NCI-H526 (cell line): Measurements from ENCODE around the gene LRPPRC.
"Not testable (repeated sequence)": the region's sequence is repeated elsewhere in the genome, so short reads cannot be mapped to it uniquely, and the experiment has no call there.

Experiments used
- DNase-seq, 2 experiments: peaks; one replicate each; lab custom pipeline; 2025; lab: John Stamatoyannopoulos, UW

Gene LRPPRC

DNA sequence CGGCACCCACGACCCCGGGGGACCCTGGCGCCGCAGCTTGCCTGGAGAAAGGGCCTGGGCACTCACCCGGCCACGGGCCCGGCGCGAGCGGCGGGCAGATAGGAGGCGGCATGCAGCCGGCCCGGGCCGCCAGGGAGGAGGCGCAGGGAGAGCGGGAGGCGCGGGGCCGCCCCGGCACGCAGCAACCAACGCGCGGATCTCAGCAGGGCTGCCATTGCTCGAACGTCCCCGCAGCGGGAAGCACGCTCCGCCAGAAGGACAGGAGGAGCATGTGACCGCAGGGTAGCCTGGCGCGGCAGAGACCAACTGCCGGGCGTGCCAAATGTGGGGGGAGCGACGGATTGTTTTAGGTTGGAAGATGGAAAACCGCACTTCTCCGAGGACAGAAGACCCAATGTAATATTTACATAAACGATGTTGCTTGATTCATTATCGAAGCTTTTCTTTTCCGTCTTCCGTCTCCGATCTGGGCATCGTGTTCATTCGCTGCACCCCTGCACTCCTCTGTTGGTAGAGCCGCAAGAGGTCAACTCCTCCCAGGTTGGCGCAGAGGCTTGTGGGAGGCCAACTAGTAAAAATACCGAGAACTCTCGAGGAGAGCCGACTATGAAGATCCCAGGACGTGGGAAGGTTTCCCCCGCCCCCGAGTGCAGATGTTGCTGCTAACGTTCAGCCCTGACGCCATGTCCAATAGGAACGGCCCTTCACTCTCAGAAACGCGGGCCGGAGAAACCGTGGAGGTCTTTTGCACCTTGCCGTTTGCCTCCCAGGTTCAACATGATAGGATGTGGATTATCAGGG, at the start of gene LRPPRC:
Gene LRPPRC (minus strand): TSS at position 257 of the 801 bp plus-strand sequence. CDS start 42 bp downstream, at position 215.
- peak; percentile 90 to 96 for DNase-seq

GRCh38 chr2:44045061-44045460, 49.3 kb upstream of the LRPPRC start:
- DNase-seq, result no peak

DNA sequence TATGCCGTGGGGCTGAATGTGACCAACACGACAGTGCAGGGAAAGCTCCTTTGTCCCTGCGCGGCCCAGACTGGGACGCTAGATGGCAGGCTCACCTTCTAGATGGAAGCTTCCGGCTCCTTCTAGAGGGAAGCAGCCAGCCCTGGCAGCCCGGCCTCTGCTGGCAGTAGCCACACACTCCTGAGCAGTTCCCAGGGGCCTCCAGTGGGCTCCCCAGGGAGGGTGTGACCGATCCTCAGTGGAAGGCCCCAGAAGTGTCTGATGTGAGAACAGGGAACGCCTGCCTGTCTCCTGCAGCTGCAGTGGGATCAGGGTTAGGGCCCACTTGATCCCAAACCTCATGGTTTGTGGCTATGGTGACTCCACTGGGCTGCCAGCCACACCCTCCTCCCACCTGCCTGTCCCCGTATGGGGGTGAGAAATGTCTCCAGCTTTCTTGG, 48.5 kb upstream of the LRPPRC start:
- peak; percentile 71 to 91 for DNase-seq

GRCh38 chr2:44040365-44040764, 44.6 kb upstream of the LRPPRC start:
- no peak for DNase-seq

- no peak for DNase-seq
These were observed 42.5 kb upstream of the LRPPRC start for GRCh38 chr2:44038277-44038676.

DNA sequence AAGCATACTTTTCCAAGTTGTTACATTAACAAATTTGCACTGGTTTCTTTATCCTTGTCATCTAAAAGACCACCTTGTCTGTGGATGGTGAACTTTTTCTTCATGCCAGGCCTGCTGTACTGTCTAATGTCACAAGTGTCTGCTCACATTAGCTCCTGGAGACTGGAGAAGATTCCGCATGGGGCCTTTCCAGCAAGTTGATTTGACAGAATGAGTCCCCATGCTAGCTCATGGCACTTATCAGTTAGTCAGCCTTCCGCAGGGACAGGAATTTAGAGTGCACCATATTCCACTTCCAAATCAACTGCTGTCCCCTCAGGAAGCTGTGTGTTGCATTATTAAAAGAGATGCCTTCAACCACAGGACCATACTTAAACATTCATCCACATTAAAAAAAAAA, 41.4 kb upstream of the LRPPRC start:
- DNase-seq, result no peak

DNA sequence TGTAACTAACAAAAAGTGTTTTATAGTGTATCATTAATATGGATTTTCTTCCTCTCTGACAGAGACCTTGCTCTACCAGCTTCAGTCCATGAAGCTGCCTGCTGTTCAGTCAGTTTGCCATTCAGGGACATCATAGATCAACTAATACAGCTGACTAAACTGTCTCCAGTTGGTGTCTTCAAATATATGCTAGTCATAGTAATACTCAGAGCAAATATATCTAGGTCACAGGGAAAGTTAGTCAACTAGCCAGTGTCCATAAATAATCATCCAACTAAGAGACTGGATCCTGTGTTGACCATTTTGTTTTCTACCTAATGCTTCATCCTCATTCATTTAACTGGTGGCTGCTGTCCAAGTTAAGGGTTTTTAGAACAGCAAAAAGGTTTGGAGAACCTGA, 38.2 kb upstream of the LRPPRC start:
- DNase-seq, result no peak

DNA sequence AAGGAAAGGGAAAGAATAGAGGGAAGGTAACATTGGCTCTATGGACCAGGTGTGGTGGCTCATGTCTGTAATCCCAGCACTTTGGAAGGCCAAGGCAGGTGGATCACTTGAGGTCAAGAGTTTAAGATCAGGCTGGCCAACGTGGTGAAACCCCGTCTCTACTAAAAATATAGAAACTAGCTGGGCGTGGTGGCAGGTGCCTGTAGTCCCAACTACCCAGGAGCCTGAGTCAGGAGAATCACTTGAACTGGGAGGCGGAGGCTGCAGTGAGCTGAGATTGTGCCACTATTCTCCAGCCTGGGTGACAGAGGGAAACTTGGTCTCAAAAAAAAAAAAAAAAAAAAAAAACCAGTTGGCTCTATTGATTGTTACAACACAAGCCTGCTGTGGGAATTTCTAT, 31.3 kb upstream of the LRPPRC start:
- DNase-seq, result not testable (repeated sequence)

- no peak for DNase-seq
These were observed 20.5 kb upstream of the LRPPRC start for GRCh38 chr2:44016282-44016681.

- no peak for DNase-seq
These were observed 19.4 kb upstream of the LRPPRC start for GRCh38 chr2:44015239-44015638.

- DNase-seq, result not testable (repeated sequence)
These were observed 17.4 kb upstream of the LRPPRC start for GRCh38 chr2:44013205-44013604.

GRCh38 chr2:44010266-44010665, 14.5 kb upstream of the LRPPRC start:
- no peak for DNase-seq

- no peak for DNase-seq
These were observed 13.4 kb upstream of the LRPPRC start for GRCh38 chr2:44009136-44009735.

- DNase-seq, result no peak
These were observed 10.1 kb upstream of the LRPPRC start for GRCh38 chr2:44005846-44006245.

DNA sequence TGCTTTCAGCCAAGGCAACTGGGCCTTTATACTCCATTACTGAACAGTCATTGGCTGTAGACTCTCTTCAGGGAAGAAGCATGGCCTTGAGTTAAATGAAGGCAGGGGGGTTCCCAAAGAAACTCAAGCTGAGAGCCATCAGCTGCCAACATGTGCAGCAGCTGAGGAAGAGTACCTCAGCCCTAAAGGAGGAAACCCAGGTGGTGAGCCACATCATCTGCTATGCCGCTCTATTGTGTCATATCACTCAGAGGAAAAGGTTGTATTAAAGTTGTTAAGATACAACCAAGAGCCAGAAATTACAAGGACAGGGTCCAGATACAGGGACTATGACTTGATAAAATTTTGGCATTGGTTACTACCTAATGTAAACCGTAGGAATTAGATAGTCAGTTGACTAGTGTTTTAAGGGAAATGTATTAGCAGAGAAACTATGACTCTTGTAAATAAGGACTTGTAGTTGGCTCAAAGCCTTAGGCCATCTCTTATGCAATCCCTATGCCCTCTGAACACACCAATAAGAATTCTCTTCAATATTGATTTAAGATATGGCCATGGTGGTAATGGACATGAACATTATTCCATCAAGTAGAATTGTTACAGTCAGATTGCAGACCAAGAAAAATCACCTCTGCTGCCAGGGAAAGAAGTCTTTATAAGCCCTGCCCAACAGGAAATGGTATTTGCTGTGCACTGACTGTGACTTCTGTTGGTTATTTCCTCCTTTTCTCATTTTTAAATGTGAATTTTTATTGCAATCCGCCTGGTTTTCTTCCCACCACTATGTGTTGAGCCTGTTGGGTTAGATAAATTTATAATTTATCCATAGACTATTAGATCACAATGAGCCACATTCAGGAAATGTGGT, 9.2 kb upstream of the LRPPRC start:
- no peak for DNase-seq

- DNase-seq, result no peak
These were observed 5.9 kb upstream of the LRPPRC start for GRCh38 chr2:44001716-44002115.

DNA sequence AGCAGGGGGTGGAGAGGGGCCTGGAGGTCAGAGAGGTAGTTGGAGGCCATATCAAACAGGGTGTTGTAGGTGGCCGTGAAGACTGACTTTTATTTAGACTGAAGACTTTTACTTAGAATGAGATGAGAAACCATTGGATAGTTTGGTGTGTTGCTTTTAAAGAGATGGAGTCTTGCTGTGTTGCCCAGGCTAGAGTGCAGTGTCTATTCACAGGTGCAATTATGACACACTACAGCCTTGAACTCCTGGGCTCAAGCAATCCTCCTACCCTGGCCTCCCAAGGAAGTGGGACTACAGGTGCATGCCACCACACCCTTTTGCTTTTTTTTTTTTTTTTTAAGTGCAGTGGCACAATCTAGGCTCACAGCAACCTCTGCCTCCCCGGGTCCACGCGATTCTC, 2.5 kb upstream of the LRPPRC start:
- DNase-seq, result no peak

DNA sequence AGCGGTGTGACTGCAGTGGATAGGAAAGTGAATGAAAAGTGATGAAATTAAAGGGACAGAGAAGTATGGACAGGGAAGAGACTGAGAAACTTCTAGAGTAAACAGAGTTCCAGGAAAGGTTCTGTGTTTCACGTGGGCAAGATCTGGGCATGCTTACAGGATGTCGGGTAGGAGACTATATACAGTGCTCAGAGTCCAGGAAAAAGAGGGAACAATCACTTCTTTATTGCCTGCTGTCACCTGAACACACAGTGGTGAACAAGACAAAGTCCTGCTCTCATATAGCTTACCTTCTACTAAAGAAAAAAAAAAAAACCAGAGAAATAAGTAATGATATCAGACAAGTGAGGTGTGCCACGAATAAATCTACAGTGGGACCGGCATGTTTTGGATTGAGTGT, 2.4 kb downstream of the LRPPRC start:
- DNase-seq, result no peak

DNA sequence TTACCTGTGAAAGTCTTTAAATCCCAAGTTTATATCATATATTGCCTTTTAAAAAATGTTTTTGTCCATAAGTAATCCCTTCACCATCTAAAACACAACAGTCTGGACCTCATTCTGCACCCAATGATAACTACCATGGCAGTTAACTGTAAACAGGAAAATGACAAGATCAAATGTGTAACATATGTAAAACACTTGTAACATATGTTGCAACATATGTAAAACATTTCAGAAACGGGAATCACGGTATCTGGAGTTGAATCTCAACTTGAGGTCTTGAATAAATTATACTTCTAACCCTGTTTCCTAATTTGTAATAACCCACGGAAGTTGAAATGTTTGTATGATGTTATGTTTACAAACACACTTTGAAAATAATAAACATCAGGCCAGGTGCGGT, 6.2 kb downstream of the LRPPRC start:
- no peak for DNase-seq

GRCh38 chr2:43986600-43986999, 9.2 kb downstream of the LRPPRC start:
- DNase-seq, result no peak

DNA sequence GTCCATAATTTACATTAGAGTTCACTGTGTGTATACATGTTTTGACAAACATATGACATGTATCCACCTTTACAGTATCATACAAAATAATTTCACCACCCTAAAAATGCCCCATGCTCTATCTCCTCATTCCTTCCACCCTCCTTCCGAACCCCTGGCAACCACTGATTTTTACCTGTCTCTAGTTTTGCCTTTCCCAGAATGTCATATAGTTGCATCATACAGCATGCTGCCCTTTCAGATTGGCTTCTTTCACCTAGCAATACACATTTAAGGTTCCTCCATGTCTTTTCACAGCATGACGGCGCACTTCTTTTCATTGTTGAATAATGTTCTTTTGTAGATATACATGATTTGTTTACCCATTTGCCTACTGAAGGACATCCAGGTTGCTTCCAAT, 10.4 kb downstream of the LRPPRC start:
- DNase-seq, result no peak

DNA sequence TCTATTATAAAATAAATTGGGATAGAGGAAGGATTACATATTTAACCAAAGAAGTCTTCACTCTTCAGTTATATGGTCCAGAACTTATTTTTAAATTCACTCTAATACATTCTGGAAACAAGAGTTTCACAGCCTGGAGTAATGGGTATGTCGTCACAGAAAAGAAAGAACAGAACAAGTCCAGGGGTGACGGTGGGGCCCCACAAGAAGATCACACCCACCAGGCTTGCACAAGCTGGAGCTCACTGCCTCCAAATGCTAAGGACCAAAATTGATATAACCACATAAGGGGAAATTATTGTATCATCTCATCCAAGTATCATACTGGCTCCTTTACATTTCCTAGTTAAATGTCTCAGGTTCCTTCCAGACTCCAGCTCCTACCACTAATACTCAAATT, 11.3 kb downstream of the LRPPRC start:
- no peak for DNase-seq

DNA sequence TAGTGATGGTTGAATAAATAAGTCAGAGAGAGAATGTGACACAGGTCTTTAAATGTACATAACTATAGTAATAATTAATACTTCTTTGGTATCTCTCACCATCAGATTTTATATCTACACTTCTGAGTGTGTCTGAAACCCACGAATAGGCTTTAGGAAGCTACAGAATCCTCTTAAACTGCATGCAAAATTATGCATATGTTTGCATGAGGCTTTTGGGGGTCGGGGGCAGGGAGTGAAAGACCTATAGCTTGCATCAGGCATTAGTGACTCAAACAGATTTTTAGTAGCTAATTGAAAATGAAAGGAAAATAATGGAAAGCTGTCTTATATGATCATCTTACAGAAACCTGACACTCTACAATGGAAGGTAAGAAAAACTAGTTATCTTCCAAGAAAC, 14.9 kb downstream of the LRPPRC start:
- DNase-seq, result no peak
